Measurements from ENCODE around the gene TM9SF4.
"Not testable (repeated sequence)": the region's sequence is repeated elsewhere in the genome, so short reads cannot be mapped to it uniquely, and the experiment has no call there.

TM9SF4 gene

DNA sequence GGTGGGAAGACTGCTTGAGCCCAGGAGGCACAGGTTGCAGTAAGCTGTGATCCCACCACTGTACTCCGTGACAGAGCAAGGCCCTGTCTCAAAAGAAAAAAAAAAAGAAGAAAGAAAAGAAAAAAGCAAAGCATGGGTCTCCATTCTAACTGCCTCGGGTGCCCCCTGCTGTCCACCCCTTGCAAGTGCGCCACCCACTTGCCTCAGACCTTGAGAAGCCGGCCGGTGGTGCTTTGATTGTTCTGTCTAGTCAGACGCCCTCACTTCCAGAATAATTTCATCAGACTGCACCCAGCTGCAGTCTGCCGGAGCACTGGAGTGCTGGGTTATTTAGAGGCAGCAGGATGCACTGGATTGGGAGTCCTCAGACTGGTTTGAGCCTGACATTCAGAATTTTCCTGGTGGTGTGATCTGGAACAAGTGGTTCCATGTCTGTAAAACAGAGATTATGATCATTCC lies 17.6 kb upstream of the TM9SF4 start:
- peak; percentile 55 for DNase-seq

DNA sequence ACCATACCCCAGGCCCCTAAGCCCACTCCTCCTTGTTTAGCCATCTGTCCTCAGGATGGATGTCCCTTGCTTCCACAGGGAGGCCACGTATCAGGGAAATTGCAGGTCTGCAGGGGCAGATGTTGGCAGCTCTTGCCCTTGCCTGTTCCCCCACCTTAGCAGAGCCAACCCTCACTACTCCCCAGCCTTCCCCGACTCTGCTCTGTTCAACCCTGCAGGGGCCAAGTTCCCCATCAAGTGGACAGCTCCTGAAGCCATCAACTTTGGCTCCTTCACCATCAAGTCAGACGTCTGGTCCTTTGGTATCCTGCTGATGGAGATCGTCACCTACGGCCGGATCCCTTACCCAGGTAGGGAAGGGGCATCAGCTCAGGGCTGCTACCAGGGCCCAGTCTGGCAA lies 10.7 kb upstream of the TM9SF4 start:
- DNase-seq, result no peak

DNA sequence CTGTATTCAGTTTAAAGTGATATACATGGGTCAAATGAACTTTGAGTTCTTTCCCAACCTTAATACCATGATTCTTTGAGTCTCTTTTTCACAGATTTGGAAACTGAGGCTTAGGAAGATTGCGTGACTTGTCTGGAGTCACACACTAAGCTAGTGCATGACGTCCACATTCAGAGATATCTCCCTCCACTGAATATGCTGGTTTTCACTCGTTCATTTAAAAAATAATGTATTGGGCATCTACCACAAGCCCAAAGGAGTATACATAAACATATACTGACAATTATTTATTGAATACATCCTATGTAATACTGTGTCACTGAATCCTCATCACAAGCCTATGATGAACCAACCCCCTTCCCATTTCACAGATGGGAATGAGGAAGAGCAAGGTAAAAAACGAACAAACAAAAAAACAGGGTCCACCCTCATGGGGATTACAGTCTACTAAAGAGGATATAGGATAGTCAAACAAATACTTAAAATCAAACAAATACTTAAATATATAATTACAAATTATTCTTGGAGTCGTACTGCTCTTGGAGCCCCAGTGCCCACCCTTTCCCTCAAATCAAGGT lies 611 bp upstream of the TM9SF4 start:
- DNase-seq, result no peak

DNA sequence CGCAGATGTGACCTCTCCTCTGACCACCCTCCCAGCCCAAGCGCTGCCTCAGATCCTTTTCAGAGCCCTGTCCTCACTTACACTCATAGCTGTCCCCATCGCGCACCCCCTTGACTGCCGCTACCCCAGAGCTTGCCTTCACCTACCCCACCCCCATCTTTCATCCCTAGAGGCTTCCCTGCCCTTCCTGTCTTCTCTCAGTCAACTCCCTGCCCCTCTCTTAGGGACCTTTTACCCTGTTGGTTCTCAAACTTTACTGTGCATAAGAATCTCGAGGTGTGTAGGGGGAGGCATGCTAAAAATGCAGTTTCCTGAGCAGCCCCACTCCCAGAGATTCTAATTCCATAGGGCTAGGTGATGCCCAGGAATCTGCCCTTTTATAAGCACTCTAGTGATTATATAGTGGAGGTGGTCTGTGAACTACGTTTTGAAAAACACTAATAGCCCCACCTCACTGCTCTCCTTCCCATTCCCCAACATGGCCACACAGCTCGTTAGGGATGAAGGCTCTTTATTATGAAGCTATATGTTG lies 725 bp downstream of the TM9SF4 start:
- DNase-seq, result peak; percentile 56

DNA sequence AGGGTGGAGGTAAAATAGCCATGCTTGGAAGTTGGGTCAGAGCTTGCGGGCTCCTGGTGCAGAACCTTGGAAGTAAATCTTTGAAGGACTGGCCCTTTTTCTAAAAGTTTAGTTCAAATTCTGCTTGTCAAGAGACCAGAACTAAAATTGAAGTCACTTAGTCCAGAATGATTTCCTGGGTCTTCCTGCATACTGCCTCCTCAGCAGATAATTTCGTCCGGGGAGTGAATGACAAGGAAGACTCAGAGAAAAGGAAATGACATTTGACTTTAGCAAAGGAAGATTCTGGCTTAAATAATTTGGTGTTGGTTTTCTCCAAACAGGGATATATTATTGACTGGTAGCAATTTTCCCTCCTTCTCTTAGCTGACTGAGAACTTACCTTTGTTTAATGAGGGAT lies 1.2 kb downstream of the TM9SF4 start:
- DNase-seq, result no peak

DNA sequence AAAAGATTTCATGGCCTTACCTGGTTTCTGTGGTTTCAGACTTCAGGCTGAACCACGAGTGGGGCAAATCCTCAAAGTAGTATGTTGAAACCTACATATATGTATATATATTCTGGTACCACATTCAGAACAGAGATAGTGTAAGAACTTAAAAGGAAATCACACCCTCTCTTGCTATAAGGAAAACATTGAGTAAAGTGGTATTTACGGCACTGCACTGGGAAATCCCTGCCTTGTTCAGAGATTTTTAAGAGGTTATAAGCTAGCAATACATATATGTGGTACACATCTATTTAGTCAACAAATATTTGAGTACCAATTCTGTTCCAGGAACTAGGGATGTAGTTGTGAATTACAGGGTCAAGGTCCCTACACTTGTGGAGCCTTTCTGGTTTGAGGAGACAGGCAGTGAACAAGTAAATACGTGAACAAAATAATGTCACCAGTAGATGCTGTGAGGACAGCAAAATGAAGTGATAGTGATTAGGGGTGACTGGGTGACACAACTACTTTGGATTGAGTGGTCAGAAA lies 1.7 kb downstream of the TM9SF4 start:
- DNase-seq, result no peak

DNA sequence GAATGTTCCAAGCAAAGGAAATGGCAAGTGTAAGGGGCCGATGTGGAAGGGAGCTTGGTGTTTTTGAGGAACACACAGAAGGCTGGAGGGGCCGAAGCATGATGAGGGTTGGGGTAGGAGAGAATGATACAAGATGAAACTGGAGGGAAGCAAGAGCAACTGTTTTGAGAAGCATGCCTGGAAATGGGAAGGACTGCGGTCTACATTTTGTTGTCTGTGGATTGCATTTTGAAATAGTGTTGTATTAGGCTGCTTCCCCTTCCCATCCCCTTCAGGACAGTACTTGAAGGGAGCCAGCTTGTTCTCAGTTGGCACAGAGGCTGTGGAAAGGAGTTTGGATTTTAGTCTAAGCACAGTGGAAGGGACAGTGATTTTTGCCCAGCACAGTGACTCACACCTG lies 2.2 kb downstream of the TM9SF4 start:
- no peak for DNase-seq

DNA sequence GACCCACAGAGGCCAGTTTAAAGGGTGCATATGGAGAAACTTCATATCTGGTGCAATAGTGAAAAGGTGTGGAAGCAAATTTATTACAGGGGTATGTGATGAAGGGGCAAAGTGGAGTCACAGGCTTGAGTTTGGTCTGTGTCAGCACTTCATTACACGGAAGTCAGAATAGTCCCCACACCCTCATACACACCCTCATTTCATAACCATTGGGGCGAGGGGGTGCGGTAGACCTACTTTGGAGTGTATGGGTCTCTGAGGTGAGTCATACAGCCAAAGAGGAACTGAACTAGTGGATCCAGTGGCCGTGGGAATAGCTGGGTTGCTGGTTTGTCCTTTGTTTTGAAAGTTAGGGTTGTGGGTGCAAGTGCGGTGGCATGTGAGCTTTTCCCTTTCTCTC lies 3.3 kb downstream of the TM9SF4 start:
- no peak for DNase-seq

DNA sequence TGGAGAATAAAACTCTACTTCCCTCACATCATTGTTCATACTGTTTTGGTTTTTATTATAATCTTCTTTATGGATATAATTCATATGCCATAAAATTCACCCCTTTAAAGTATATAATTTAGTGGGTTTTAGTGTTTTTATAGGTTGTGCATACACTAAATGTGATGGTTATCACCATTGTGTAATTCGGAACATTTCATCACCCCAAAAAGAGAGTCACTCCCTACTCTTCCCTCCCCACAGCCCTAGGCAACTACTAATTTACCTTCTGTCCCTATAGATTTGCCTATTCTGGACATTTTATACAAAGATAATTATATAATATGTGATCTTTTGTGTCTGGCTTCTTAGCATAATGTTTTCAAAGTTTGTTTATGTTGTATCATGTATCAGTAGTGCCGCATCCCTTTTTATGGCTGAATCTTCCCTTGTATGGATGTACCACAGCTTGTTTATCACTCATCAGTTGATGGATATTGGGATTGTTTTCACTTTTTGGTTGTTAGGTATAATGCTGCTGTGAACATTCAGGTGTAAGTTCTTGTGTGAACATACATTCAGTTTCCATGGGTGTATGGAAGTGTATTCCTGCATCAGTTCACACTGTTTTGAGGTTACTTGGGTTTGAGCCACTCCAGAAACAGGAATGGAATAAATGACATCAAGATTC lies 4.2 kb downstream of the TM9SF4 start:
- DNase-seq, result no peak

DNA sequence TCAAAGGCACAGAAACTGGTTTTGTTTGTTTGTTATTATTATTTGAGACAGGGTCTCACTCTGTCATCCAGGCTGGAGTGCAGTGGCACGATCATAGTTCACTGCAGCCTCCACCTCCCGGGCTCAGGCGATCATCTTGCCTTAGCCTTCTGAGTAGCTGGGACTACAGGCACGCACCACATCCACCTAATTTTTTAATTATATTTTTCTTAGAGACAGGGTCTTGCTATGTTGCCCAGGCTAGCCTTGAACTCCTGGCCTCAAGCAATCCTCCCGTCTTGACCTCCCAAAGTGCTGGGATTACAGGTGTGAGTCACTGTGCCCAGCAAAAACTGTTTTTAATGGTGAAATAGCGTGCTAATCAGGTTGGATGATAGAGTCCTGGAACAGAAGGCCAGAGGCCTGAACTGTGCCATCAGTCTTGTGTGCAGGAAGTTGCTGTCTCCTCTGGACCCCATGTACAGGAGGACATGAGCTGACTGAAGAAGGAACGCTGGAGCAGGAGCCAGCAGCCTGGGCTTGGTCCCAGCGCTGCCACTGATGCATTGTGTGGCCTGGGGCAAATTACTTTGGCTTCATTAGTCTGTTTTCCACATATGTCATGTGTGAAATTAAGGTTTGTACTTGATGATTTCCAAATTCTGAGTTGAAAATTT lies 4.9 kb downstream of the TM9SF4 start:
- DNase-seq, result no peak

DNA sequence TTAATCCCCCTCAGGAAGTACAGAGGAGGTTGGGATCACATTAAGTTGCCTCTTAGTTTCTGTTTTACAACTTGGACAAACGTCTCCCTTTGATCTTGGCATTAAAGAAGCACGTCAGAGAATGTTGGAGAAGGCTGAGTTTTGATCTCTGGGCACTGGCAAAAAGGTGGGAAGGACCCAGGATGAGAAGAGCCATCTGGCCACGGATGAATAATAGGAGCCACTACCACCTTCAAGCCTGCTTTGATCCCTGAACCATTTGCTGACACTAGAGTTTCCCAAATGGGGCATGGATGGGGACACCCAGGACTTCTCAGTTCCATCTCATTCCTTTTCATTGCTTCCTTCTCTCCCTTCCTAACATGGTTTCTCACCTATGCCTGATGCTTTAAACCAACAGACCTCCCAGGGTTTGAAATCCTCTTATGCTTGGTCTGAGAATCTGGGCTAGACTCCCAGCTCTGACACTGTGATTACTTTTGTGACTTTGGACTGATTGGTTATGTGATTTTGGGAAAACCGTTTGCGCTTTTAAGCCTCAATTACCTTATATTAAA lies 5.8 kb downstream of the TM9SF4 start:
- no peak for DNase-seq

DNA sequence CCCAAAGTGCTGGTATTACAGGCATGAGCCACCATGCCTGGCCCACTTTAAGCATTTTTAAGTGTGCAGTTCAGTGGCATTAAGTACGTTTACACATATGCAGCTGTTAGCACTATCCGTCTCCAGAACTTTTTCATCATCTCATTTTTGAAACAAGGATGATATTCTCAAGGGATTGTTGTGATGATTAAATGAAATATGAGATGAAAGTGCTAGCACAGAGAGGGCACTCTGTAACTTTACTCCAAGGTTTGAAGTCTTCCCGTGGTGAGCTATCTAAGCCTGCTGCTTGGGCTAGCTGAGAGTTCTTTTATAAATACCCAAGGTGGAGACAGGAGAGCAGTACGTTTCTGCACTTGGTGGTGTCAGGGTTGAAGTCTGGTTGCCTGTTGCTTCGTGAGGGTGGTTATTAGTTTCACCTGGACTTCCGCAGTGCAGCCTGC lies 6.6 kb downstream of the TM9SF4 start:
- no peak for DNase-seq

DNA sequence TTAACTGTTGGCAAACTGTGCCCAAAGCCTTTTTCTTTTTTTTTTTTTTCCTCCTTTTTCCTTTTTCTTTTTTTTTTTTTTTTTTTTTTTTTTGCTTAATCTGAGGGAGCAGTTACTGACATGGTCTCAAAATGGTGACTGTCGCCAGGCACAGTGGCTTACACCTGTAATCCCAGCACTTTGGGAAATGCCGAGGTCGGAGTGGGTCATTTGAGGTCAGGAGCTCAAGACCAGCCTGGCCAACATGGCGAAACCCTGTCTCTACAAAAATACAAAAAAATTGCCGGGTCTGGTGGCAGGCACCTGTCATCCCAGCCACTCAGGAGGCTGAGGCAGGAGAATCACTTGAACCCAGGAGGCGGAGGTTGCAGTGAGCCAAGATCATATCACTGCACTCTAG lies 7.3 kb downstream of the TM9SF4 start:
- not testable (repeated sequence) for DNase-seq

DNA sequence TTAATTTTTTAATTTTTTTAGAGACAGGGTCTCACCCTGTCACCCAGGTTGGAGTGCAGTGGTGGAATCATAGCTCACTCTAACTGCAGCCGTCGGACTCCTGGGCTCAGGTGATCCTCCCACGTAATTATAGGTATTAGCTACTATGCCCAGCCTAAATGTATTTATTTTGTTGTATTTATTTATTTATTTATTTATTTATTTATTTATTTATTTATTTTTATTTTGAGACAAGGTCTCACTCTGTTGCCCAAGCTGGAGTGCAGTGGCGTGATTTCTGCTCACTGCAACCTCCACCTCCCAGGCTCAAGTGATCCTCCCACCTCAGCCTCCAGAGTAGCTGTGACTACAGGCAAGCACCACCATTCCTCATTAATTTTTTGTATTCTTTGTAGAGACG lies 8.9 kb downstream of the TM9SF4 start:
- DNase-seq, result not testable (repeated sequence)

DNA sequence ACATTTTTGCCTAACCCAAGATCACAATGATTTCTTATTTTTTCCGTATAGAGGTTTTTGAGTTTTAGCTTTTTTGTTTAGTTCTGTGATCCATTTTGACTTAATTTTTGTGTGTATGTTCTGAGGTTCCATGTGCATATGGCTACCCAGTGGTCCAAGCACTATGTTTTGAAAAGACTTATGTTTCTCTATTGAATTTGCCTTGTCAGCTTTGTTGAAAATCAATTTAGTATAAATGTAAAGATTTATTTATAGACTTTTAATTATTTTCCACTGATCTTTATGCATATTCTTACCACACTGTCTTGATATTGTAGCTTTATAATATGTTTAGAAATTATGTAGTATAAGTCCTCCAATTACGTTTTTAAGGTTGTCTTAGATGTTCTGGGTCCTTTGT lies 10.2 kb downstream of the TM9SF4 start:
- no peak for DNase-seq

DNA sequence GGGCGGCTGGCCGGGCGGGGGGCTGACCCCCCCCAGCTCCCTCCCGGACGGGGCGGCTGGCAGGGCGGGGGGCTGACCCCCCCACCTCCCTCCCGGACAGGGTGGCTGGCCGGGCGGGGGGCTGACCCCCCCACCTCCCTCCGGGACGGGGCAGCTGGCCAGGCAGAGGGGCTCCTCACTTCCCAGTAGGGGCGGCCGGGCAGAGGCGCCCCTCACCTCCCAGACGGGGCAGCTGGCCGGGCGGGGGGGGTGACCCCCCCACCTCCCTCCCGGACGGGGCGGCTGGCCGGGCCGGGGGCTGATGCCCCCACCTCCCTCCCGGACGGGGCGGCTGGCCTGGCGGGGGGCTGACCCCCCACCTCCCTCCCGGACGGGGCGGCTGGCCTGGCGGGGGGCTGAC lies 12.4 kb downstream of the TM9SF4 start:
- DNase-seq, result not testable (repeated sequence)

DNA sequence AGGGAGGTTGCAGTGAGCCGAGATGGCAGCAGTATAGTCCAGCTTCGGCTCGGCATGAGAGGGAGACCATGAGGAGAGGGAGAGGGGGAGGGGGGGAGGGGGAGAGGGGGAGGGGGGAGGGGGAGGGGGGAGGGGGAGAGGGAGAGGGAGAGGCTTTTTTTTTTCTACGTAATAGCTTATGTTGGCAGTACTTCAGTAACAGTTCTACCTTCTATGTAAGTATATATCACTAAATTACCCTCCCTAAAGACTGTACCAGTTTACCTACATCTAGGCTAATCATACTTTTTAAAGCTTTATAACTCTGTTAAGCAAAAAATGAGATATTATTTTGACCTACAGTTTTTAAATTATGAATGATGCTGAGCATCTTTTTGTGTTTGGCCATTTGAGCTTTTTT lies 13.6 kb downstream of the TM9SF4 start:
- no peak for DNase-seq

DNA sequence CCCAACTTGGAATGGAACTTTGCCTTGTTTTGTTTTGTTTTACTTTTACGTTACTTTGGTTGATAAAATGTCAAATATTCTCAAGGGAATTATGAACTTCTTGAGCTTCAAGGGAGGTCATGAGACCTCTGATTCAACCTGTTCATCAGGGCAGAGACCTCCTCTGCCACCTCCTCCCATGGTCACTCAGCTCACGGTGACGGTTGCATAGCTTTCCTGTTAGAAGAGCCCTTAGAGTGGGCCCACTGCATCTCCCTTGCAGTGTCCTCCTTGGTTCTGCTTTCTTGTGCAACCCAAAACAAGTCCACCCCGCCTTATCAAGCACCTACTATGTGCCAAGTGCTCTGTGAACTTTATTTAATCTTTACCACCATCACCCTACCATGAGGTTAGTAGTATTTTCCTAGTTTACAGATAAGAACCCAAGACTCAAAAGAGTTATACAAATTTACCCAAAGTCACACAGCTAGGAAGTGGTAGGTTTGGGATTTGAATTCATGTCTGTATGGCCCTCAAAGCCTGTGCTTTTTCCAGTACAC lies 15.5 kb downstream of the TM9SF4 start:
- DNase-seq, result no peak

DNA sequence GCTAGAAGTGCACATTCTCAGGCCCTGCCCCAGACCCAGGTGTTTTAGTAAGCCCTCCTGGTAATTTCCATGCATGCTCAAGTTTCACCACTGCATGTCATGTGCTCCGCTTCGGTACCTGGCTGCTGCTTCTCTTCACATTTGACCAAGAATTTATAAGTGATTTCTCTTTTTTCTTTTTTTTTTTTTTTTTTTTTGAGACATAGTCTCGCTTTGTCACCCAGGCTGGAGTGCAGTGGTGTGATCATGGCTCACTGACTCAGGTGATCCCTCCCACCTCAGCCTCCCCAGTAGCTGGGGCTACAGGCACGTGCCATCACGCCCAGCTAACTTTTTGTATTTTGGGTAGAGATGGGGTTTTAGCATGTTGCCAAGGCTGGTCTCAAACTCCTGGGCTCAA lies 16.0 kb downstream of the TM9SF4 start:
- DNase-seq, result no peak

DNA sequence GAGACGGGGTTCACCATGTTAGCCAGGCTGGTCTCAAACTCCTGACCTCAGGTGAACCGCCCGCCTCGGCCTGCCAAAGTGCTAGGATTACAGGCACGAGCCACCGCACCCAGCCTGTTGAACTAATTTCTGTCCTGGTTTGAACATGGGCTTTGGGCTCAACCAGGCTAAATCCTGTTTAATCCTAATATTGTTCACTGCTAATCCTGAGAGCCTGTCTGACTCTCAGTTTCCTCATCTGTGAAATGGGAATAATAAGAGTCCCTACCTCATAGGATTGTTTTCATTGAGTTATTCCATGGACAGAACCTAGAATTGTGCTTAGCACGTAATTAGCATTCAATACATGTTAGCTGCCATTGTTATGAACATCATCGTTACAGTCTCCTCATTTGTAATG lies 17.4 kb downstream of the TM9SF4 start:
- DNase-seq, result no peak

DNA sequence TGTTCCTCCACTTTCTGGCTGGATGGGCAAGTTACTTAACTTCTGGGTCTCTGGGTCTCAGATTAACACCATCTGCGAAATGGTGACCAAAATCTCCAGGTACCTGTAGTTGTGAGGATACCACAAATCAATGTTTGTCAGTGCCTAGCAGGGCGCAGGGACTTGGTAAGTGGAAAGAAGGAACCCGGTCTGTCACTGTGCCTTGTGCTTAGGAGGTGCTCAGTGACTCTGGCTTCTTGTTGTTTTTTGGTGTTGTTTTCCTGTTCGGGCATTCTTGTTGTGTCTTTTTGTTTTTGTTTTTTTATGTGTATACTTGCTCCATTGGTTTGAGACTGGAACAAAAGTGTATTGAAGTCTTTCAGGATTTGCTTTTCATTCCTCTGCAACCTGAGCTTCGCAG lies 17.8 kb downstream of the TM9SF4 start:
- DNase-seq, result no peak

DNA sequence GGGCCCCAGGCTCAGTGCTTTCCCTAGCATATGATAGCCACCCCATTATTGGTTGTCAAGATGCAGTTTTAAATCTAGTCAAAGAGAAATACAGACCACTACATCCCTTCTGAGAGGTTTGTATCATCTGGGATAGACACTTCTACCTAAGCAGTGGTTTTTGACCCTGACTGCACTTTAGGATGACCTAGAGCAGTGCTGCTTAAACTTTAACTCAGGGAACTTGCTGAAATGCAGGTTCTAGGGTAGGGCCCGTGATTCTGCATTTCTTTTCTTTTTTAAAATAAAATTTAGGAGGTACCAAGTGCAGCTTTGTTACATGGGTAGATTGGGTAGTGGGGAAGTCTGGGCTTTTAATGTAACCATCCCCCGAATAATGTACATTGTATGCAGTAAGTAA lies 18.7 kb downstream of the TM9SF4 start:
- DNase-seq, result no peak

DNA sequence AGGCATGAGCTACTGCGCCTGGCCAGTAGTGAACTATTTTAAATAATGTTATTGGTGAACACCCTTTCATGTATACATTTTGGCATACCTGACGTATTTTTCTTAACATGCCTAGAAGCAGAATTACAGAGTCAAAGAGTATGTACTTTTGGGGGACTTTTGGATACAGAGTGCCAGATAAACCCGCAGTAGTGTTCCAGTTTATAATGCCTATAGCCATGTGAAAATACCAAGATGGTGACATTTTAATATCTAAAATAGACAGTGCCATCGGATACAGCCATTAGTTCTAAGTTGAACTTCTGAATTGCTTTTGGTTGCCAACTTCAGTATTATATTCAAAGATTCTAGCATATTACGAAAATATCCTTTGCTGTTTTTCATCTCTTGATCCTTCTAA lies 20.3 kb downstream of the TM9SF4 start:
- DNase-seq, result no peak
